ENCODE results near the gene LGR6.
"Not testable (repeated sequence)": the region's sequence is repeated elsewhere in the genome, so short reads cannot be mapped to it uniquely, and the experiment has no call there.

The LGR6 gene

GRCh38 chr1:202193614-202194327, at the start of gene LGR6:
TSS of gene LGR6 (plus strand) at chr1:202193799. CDS start at chr1:202193990, 191 bp downstream.
- DNase-seq (ENCODE audit: low read depth, low spot score) = peak; percentile 40

GRCh38 chr1:202144402-202145067, 49.1 kb upstream of the LGR6 start, which contains the start of gene ARL8A:
TSS of gene ARL8A (minus strand) at chr1:202144737. CDS start at chr1:202144572, 165 bp downstream.
- no peak for DNase-seq (ENCODE audit: low read depth, low spot score)

GRCh38 chr1:202145068-202145743, 48.4 kb upstream of the LGR6 start:
- DNase-seq (ENCODE audit: low read depth, low spot score) = no peak

- DNase-seq (ENCODE audit: low read depth, low spot score) = not testable (repeated sequence)
Measured at GRCh38 chr1:202145744-202146140, 47.9 kb upstream of the LGR6 start.

- DNase-seq (ENCODE audit: low read depth, low spot score) = no peak
Measured at GRCh38 chr1:202146279-202146678, 47.3 kb upstream of the LGR6 start.

GRCh38 chr1:202146993-202147392, 46.6 kb upstream of the LGR6 start:
- no peak for DNase-seq (ENCODE audit: low read depth, low spot score)

GRCh38 chr1:202148391-202148790, 45.2 kb upstream of the LGR6 start:
- no peak for DNase-seq (ENCODE audit: low read depth, low spot score)

- no peak for DNase-seq (ENCODE audit: low read depth, low spot score)
Measured at GRCh38 chr1:202149566-202149965, 44.0 kb upstream of the LGR6 start.

- DNase-seq (ENCODE audit: low read depth, low spot score) = no peak
Measured at GRCh38 chr1:202150187-202150586, 43.4 kb upstream of the LGR6 start.

GRCh38 chr1:202150602-202151001, 43.0 kb upstream of the LGR6 start:
- no peak for DNase-seq (ENCODE audit: low read depth, low spot score)

- DNase-seq (ENCODE audit: low read depth, low spot score) = no peak
Measured at GRCh38 chr1:202151045-202151444, 42.6 kb upstream of the LGR6 start.

GRCh38 chr1:202152399-202152798, 41.2 kb upstream of the LGR6 start:
- no peak for DNase-seq (ENCODE audit: low read depth, low spot score)

- no peak for DNase-seq (ENCODE audit: low read depth, low spot score)
Measured at GRCh38 chr1:202153284-202153683, 40.3 kb upstream of the LGR6 start.

- DNase-seq (ENCODE audit: low read depth, low spot score) = no peak
Measured at GRCh38 chr1:202154148-202154765, 39.3 kb upstream of the LGR6 start.

- DNase-seq (ENCODE audit: low read depth, low spot score) = peak; percentile 90
Measured at GRCh38 chr1:202154766-202155477, 38.7 kb upstream of the LGR6 start.

- DNase-seq (ENCODE audit: low read depth, low spot score) = no peak
Measured at GRCh38 chr1:202155478-202156021, 38.0 kb upstream of the LGR6 start.

- no peak for DNase-seq (ENCODE audit: low read depth, low spot score)
Measured at GRCh38 chr1:202156590-202156989, 37.0 kb upstream of the LGR6 start.

GRCh38 chr1:202157945-202158344, 35.7 kb upstream of the LGR6 start:
- no peak for DNase-seq (ENCODE audit: low read depth, low spot score)

- no peak for DNase-seq (ENCODE audit: low read depth, low spot score)
Measured at GRCh38 chr1:202158810-202159533, 34.6 kb upstream of the LGR6 start.

GRCh38 chr1:202159534-202160371, 33.8 kb upstream of the LGR6 start:
- DNase-seq (ENCODE audit: low read depth, low spot score) = no peak

Data from ELF-1 (cell line).